CD8-positive, alpha-beta memory T cell (primary cell): ENCODE measurements around the gene MYH9. TPM values are rescaled to one million over a fixed set of nuclear protein-coding genes. Genes with fewer than 3 reads are reported as not detected.
"Not testable (repeated sequence)": the region's sequence is repeated elsewhere in the genome, so short reads cannot be mapped to it uniquely, and the experiment has no call there.

Source experiments
- CTCF ChIA-PET: fragments of 350-600 bp; sonication (Branson Sonifier 250); formaldehyde crosslinking; loops from one replicate; lab custom pipeline; 2021; ENCODE audit warnings: antibody characterized with exemption; lab: Charles Lee
- POLR2A ChIA-PET: fragments of 350-600 bp; sonication (Branson Sonifier 250); formaldehyde crosslinking; loops from one replicate; lab custom pipeline; 2021; ENCODE audit warnings: antibody characterized with exemption; lab: Charles Lee
- DNase-seq, 5 donors: peaks; one replicate each; pipeline versions ENCODE4 v3.0.0 to v3.0.0-alpha.2; 2020 to 2022; ENCODE audit warnings: mixed read lengths in 1 of 5
- H3K27ac ChIP-seq: one replicate; pipeline ENCODE4 v1.7.0; 2013; ENCODE audit warnings: low read depth, mild to moderate bottlenecking, low read length, moderate library complexity
- H3K27me3 ChIP-seq: 2 replicates; pipeline ENCODE4 v1.7.0; 2013; ENCODE audit warnings: low read length, mild to moderate bottlenecking; ENCODE audit not compliant: insufficient read depth, poor library complexity, severe bottlenecking
- H3K36me3 ChIP-seq: 2 replicates; pipeline ENCODE4 v1.7.0; 2013; ENCODE audit warnings: mild to moderate bottlenecking, low read length, moderate library complexity; ENCODE audit not compliant: insufficient read depth
- H3K4me1 ChIP-seq: 2 replicates; pipeline ENCODE4 v1.7.0; 2013; ENCODE audit warnings: mild to moderate bottlenecking, low read length, moderate library complexity; ENCODE audit not compliant: insufficient read depth
- H3K4me3 ChIP-seq: 2 replicates; pipeline ENCODE4 v1.7.0; 2013; ENCODE audit warnings: mild to moderate bottlenecking, low read length
- H3K9me3 ChIP-seq: 2 replicates; pipeline ENCODE4 v1.7.0; 2013; ENCODE audit warnings: mild to moderate bottlenecking, low read length
- H3K27ac Mint-ChIP-seq, 8 donors: one replicate each; pipeline ENCODE4 v1.8.0; 2020 to 2021; ENCODE audit warnings: mixed read lengths in 8 of 8, mild to moderate bottlenecking in 6 of 8, inconsistent platforms in 3 of 8, moderate library complexity in 3 of 8
- H3K27me3 Mint-ChIP-seq, 2 donors: one replicate each; pipeline ENCODE4 v1.8.0; 2020 to 2021; ENCODE audit warnings: mixed read lengths in 2 of 2, mild to moderate bottlenecking in 1 of 2, moderate library complexity in 1 of 2
- H3K36me3 Mint-ChIP-seq, 3 donors: one replicate each; pipeline ENCODE4 v1.8.0; 2020 to 2021; ENCODE audit warnings: mixed read lengths in 3 of 3, inconsistent platforms in 1 of 3, mild to moderate bottlenecking in 1 of 3
- H3K4me1 Mint-ChIP-seq, 3 donors: one replicate each; pipeline ENCODE4 v1.8.0; 2020 to 2021; ENCODE audit warnings: mixed read lengths in 3 of 3, inconsistent platforms in 1 of 3, mild to moderate bottlenecking in 1 of 3
- H3K4me3 Mint-ChIP-seq, 7 donors: one replicate each; pipeline ENCODE4 v1.8.0; 2020 to 2021; ENCODE audit warnings: mixed read lengths in 7 of 7, mild to moderate bottlenecking in 6 of 7, moderate library complexity in 4 of 7, inconsistent platforms in 2 of 7
- H3K9me3 Mint-ChIP-seq, 5 donors: one replicate each; pipeline ENCODE4 v1.8.0; 2020 to 2022; ENCODE audit warnings: mixed read lengths in 5 of 5, mild to moderate bottlenecking in 3 of 5, moderate library complexity in 2 of 5, inconsistent platforms in 1 of 5
- polyA plus RNA-seq: library from polyadenylated mRNA; unstranded; fragments of 300-500 nt; fragmentation: Illumina TruSeq; gene quantifications from one replicate; pipeline ENCODE4 v1.2.3, GENCODE V29; 2021
- total RNA-seq, 2 experiments: library from RNA; stranded (reverse); gene quantifications; one replicate each; pipeline ENCODE4 v1.2.3, GENCODE V29; 2021

The MYH9 gene
- total and polyA plus RNA-seq, 3 experiments from 2014 or later: 425 to 684 (median 680) TPM

- Histone ChIP-seq H3K27ac (no peak overlapping the region), H3K9me3 (no peaks in the 10 kb centered on the region), H3K36me3 (peaks cover 54% of the 10 kb centered on the region), H3K4me3 (no peak overlapping the region), H3K27me3 (no peaks in the 10 kb centered on the region), H3K4me1 (peaks cover 16% of the 10 kb centered on the region)
- peaks cover 0 to 2% (median 0%) of the 10 kb centered on the region in 5 donors for H3K9me3 Mint-ChIP-seq
- POLR2A ChIA-PET: no interaction called here
- CTCF ChIA-PET: interaction anchor here (1.8 kb wide), 1 partner anchor 19 kb away, joined by 5 read pairs; no protein-coding TSS in a partner anchor
- no peak for DNase-seq
- peak overlapping the region in 2 of 8 donors; percentile 38 to 66 for H3K27ac Mint-ChIP-seq
- H3K36me3 Mint-ChIP-seq: peaks cover 11 to 74% (median 20%) of the 10 kb centered on the region in 3 donors
- H3K4me3 Mint-ChIP-seq: no peak overlapping the region
- H3K4me1 Mint-ChIP-seq: peaks cover 18 to 27% (median 26%) of the 10 kb centered on the region in 3 donors
- peaks cover 0 to 2% of the 10 kb centered on the region in 2 donors for H3K27me3 Mint-ChIP-seq
Measured at GRCh38 chr22:36282328-36282831, 105.4 kb downstream of the MYH9 start.

- no peaks in the 10 kb centered on the region for H3K27me3 ChIP-seq
- peak overlapping the region in 1 of 7 donors; percentile 32 for H3K4me3 Mint-ChIP-seq
- peak overlapping the region in 2 of 8 donors; percentile 38 to 66 for H3K27ac Mint-ChIP-seq
- peaks cover 15% of the 10 kb centered on the region for H3K4me1 ChIP-seq
- no peak overlapping the region for H3K4me3 ChIP-seq
- H3K36me3 Mint-ChIP-seq: peaks cover 6 to 69% (median 16%) of the 10 kb centered on the region in 3 donors
- peaks cover 0 to 2% of the 10 kb centered on the region in 2 donors for H3K27me3 Mint-ChIP-seq
- H3K4me1 Mint-ChIP-seq: peaks cover 15 to 26% (median 24%) of the 10 kb centered on the region in 3 donors
- ChIA-PET POLR2A (interaction anchor here (0.5 kb wide), 1 partner anchor 1283 kb away, joined by 11 read pairs; no protein-coding TSS in a partner anchor), CTCF (interaction anchor here (1.2 kb wide), 1 partner anchor 16 kb away, joined by 3 read pairs; no protein-coding TSS in a partner anchor)
- H3K9me3 ChIP-seq: no peaks in the 10 kb centered on the region
- H3K36me3 ChIP-seq: peaks cover 50% of the 10 kb centered on the region
- H3K9me3 Mint-ChIP-seq: no peaks in the 10 kb centered on the region
- no peak for DNase-seq
- no peak overlapping the region for H3K27ac ChIP-seq
Measured at GRCh38 chr22:36281781-36282327, 105.9 kb downstream of the MYH9 start.

- DNase-seq: no peak
- H3K27ac ChIP-seq: no peak overlapping the region
- H3K9me3 ChIP-seq: no peaks in the 10 kb centered on the region
- peaks cover 3 to 57% (median 11%) of the 10 kb centered on the region in 3 donors for H3K36me3 Mint-ChIP-seq
- H3K4me3 Mint-ChIP-seq: no peak overlapping the region
- peaks cover 14% of the 10 kb centered on the region for H3K4me1 ChIP-seq
- no peaks in the 10 kb centered on the region for H3K9me3 Mint-ChIP-seq
- H3K27me3 ChIP-seq: no peaks in the 10 kb centered on the region
- peaks cover 0 to 2% of the 10 kb centered on the region in 2 donors for H3K27me3 Mint-ChIP-seq
- H3K4me1 Mint-ChIP-seq: peaks cover 13 to 25% (median 18%) of the 10 kb centered on the region in 3 donors
- no peak overlapping the region for H3K4me3 ChIP-seq
- H3K27ac Mint-ChIP-seq: peak overlapping the region in 4 of 8 donors; percentile 51 to 91 (median 65)
- POLR2A ChIA-PET: interaction anchor here (0.9 kb wide), 1 partner anchor 10 kb away, joined by 9 read pairs; no protein-coding TSS in a partner anchor
- H3K36me3 ChIP-seq: peaks cover 35% of the 10 kb centered on the region
- CTCF ChIA-PET: interaction anchor here (1.0 to 1.1 kb wide), 2 partner anchors 21 to 86 kb away, joined by 4 read pairs; no protein-coding TSS in a partner anchor
Measured at GRCh38 chr22:36280379-36280778, 107.4 kb downstream of the MYH9 start.

GRCh38 chr22:36279219-36279666 is 108.5 kb downstream of the MYH9 start:
- Histone ChIP-seq H3K9me3 (no peaks in the 10 kb centered on the region), H3K36me3 (peaks cover 23% of the 10 kb centered on the region), H3K4me3 (no peak overlapping the region), H3K4me1 (peaks cover 14% of the 10 kb centered on the region), H3K27me3 (no peaks in the 10 kb centered on the region), H3K27ac (no peak overlapping the region)
- peak overlapping the region in 3 of 8 donors; percentile 21 to 91 (median 76) for H3K27ac Mint-ChIP-seq
- ChIA-PET POLR2A (no interaction called here), CTCF (interaction anchor here (0.8 to 4.6 kb wide), 7 partner anchors 21 to 214 kb away, joined by 3 to 29 read pairs (median 3); partner anchors contain the start of gene APOL2)
- no peak overlapping the region for H3K4me3 Mint-ChIP-seq
- DNase-seq: no peak
- H3K4me1 Mint-ChIP-seq: peaks cover 13 to 25% (median 18%) of the 10 kb centered on the region in 3 donors
- no peaks in the 10 kb centered on the region for H3K9me3 Mint-ChIP-seq
- H3K36me3 Mint-ChIP-seq: peaks cover 3 to 46% (median 10%) of the 10 kb centered on the region in 3 donors
- peaks cover 0 to 2% of the 10 kb centered on the region in 2 donors for H3K27me3 Mint-ChIP-seq

GRCh38 chr22:36277482-36278291 is 110.1 kb downstream of the MYH9 start:
- Histone ChIP-seq H3K36me3 (peaks cover 10% of the 10 kb centered on the region), H3K4me3 (no peak overlapping the region), H3K9me3 (no peaks in the 10 kb centered on the region), H3K4me1 (peaks cover 14% of the 10 kb centered on the region), H3K27me3 (no peaks in the 10 kb centered on the region), H3K27ac (no peak overlapping the region)
- Mint-ChIP-seq H3K27ac (peak overlapping the region; percentile 28 to 91 (median 58)), H3K4me1 (peaks cover 13 to 22% (median 18%) of the 10 kb centered on the region in 3 donors), H3K36me3 (peaks cover 3 to 31% (median 5%) of the 10 kb centered on the region in 3 donors), H3K27me3 (peaks cover 0 to 2% of the 10 kb centered on the region in 2 donors), H3K4me3 (peak overlapping the region in 1 of 7 donors; percentile 20), H3K9me3 (no peaks in the 10 kb centered on the region)
- ChIA-PET POLR2A (interaction anchor here (0.5 to 1.4 kb wide), 5 partner anchors 9 to 205 kb away, joined by 3 to 9 read pairs (median 5); partner anchors contain the start of gene APOL1), CTCF (interaction anchor here (0.6 to 4.9 kb wide), 19 partner anchors 9 to 212 kb away, joined by 3 to 29 read pairs (median 4); partner anchors contain the start of genes APOL1 and APOL2)
- peak; percentile 45 to 76 (median 56) for DNase-seq

GRCh38 chr22:36274531-36274930 is 113.2 kb downstream of the MYH9 start:
- ChIA-PET CTCF (interaction anchor here (4.9 kb wide), 1 partner anchor 12 kb away, joined by 17 read pairs; no protein-coding TSS in a partner anchor), POLR2A (no interaction called here)
- Mint-ChIP-seq H3K27ac (no peak overlapping the region), H3K27me3 (peaks cover 0 to 1% of the 10 kb centered on the region in 2 donors), H3K4me1 (peaks cover 13 to 19% (median 17%) of the 10 kb centered on the region in 3 donors), H3K9me3 (no peaks in the 10 kb centered on the region), H3K4me3 (no peak overlapping the region), H3K36me3 (peaks cover 0 to 6% (median 1%) of the 10 kb centered on the region in 3 donors)
- Histone ChIP-seq H3K27ac (no peak overlapping the region), H3K9me3 (no peaks in the 10 kb centered on the region), H3K27me3 (no peaks in the 10 kb centered on the region), H3K36me3 (no peaks in the 10 kb centered on the region), H3K4me3 (no peak overlapping the region), H3K4me1 (peaks cover 14% of the 10 kb centered on the region)
- DNase-seq: no peak

- H3K27ac Mint-ChIP-seq, H3K27me3 Mint-ChIP-seq, H3K4me3 ChIP-seq, H3K36me3 ChIP-seq, H3K9me3 ChIP-seq, H3K4me3 Mint-ChIP-seq, H3K4me1 ChIP-seq, POLR2A ChIA-PET, DNase-seq, H3K4me1 Mint-ChIP-seq, H3K9me3 Mint-ChIP-seq, H3K27ac ChIP-seq, H3K27me3 ChIP-seq: not testable (repeated sequence)
- peaks cover 0 to 14% (median 0%) of the 10 kb centered on the region in 3 donors for H3K36me3 Mint-ChIP-seq
- CTCF ChIA-PET: interaction anchor here (1.4 kb wide), 1 partner anchor 15 kb away, joined by 4 read pairs; no protein-coding TSS in a partner anchor
Measured at GRCh38 chr22:36271951-36272350, 115.8 kb downstream of the MYH9 start.
